GM19239 (cell line): ENCODE data around the gene EHBP1.

Experiments
- DNase-seq: peaks from one replicate; pipeline ENCODE4 v3.0.0; 2011; ENCODE audit warnings: low spot score; ENCODE audit not compliant: insufficient read length
- FAIRE-seq: peaks from 2 replicates; lab custom pipeline; 2011; peaks lifted over from hg19 to GRCh38; lab: Jason Lieb, UNC

Gene EHBP1

GRCh38 chr2:62923881-62924280, 218.4 kb downstream of the EHBP1 start:
- DNase-seq = no peak
- no peak for FAIRE-seq

GRCh38 chr2:62928015-62928414, 222.5 kb downstream of the EHBP1 start:
- DNase-seq (no peak), FAIRE-seq (no peak)

GRCh38 chr2:62931536-62931935, 226.0 kb downstream of the EHBP1 start:
- DNase-seq = no peak
- no peak for FAIRE-seq

GRCh38 chr2:62933398-62933917, 227.9 kb downstream of the EHBP1 start:
- no peak for FAIRE-seq
- no peak for DNase-seq

- DNase-seq = no peak
- no peak for FAIRE-seq
Measured at GRCh38 chr2:62934517-62934916, 229.0 kb downstream of the EHBP1 start.

- no peak for DNase-seq
- FAIRE-seq = no peak
Measured at GRCh38 chr2:62938126-62938525, 232.6 kb downstream of the EHBP1 start.

- no peak for FAIRE-seq
- DNase-seq = no peak
Measured at GRCh38 chr2:62939735-62940491, 234.4 kb downstream of the EHBP1 start.

- DNase-seq (no peak), FAIRE-seq (no peak)
Measured at GRCh38 chr2:62940697-62941096, 235.2 kb downstream of the EHBP1 start.

GRCh38 chr2:62941413-62941812, 235.9 kb downstream of the EHBP1 start:
- DNase-seq (no peak), FAIRE-seq (peak; percentile 80)

- FAIRE-seq (no peak), DNase-seq (no peak)
Measured at GRCh38 chr2:62944362-62944761, 238.8 kb downstream of the EHBP1 start.

- DNase-seq = no peak
- no peak for FAIRE-seq
Measured at GRCh38 chr2:62947403-62947802, 241.9 kb downstream of the EHBP1 start.

GRCh38 chr2:62956651-62957050, 251.1 kb downstream of the EHBP1 start:
- FAIRE-seq (no peak), DNase-seq (no peak)

GRCh38 chr2:62958206-62958605, 252.7 kb downstream of the EHBP1 start:
- FAIRE-seq (no peak), DNase-seq (no peak)

GRCh38 chr2:62964050-62964449, 258.5 kb downstream of the EHBP1 start:
- FAIRE-seq = no peak
- no peak for DNase-seq

- FAIRE-seq = no peak
Measured at GRCh38 chr2:62964671-62965070, 259.2 kb downstream of the EHBP1 start.

GRCh38 chr2:62966991-62967390, 261.5 kb downstream of the EHBP1 start:
- FAIRE-seq (no peak), DNase-seq (no peak)

More at GRCh38 chr2:62964671-62965070, 259.2 kb downstream of the EHBP1 start:
- DNase-seq = no peak

GRCh38 chr2:62968168-62968567, 262.7 kb downstream of the EHBP1 start:
- DNase-seq = no peak

GRCh38 chr2:62968668-62969067, 263.2 kb downstream of the EHBP1 start:
- FAIRE-seq (no peak), DNase-seq (no peak)

More at GRCh38 chr2:62968168-62968567, 262.7 kb downstream of the EHBP1 start:
- FAIRE-seq = no peak

- DNase-seq (no peak), FAIRE-seq (no peak)
Measured at GRCh38 chr2:62971936-62972335, 266.4 kb downstream of the EHBP1 start.

GRCh38 chr2:62972601-62973000, 267.1 kb downstream of the EHBP1 start:
- FAIRE-seq = no peak
- no peak for DNase-seq

GRCh38 chr2:62974999-62975398, 269.5 kb downstream of the EHBP1 start:
- DNase-seq (no peak), FAIRE-seq (no peak)

- DNase-seq = no peak
- FAIRE-seq = no peak
Measured at GRCh38 chr2:62991605-62992004, 286.1 kb downstream of the EHBP1 start.
